ENCODE measurements around the gene WDR76. TPM values are rescaled to one million over a fixed set of nuclear protein-coding genes. Genes with fewer than 3 reads are reported as not detected.

The WDR76 gene
- total RNA-seq, 3 donors from 2014 or later, result 4.2 to 4.6 (median 4.5) TPM

- no peak for TF ChIP-seq POLR2AphosphoS5 (IDR thresholded peaks at IDR 0.05)
- no peak for TF ChIP-seq CTCF (IDR thresholded peaks at IDR 0.05)
- no peak for TF ChIP-seq POLR2A (IDR thresholded peaks at IDR 0.05)
Observed at GRCh38 chr15:43900996-43901395, 74.2 kb downstream of the WDR76 start.

GRCh38 chr15:43901495-43901894 lies 74.7 kb downstream of the WDR76 start:
- H3K27me3 ChIP-seq, result no peaks in the 10 kb centered on the region
- TF ChIP-seq POLR2AphosphoS5 (IDR thresholded peaks at IDR 0.05) (no peak), POLR2A (IDR thresholded peaks at IDR 0.05) (no peak), CTCF (IDR thresholded peaks at IDR 0.05) (no peak)
- H3K27ac ChIP-seq, result no peak overlapping the region

More at GRCh38 chr15:43900996-43901395, 74.2 kb downstream of the WDR76 start:
- Histone ChIP-seq H3K4me1 (no peaks in the 10 kb centered on the region), H3K27me3 (no peaks in the 10 kb centered on the region), H3K4me3 (no peak overlapping the region), H3K27ac (no peak overlapping the region), H3K36me3 (no peaks in the 10 kb centered on the region), H3K9me3 (no peaks in the 10 kb centered on the region)
- DNase-seq (ENCODE audit: low spot score in 2 of 2), result no peak
- intact Hi-C loops (cut with DNase I; ENCODE audit: low total_unique reads), result no loop called here

DNA sequence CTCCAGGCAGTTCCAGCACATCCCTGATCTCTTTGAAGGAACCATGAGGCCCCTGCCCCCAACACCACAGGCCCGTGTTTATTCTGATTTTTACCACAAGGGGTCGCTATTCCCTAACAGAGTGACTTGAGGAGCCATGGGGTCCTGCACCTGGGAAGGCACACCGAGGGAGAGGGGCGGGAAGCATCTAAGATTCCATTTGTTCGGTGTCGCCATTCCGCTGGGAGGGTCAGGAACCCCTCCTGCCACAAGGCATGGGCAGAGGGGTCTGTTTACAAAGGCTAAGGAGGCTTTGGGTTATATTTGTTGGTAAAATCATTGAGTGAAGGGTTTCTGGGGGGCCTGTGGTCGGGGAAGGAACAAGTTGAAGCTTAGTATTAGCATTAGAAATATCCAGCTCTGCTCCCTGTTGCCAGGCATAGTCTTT lies 77.1 kb downstream of the WDR76 start:
- no peak overlapping the region for H3K27ac ChIP-seq
- H3K36me3 ChIP-seq, result no peaks in the 10 kb centered on the region
- H3K4me3 ChIP-seq, result no peak overlapping the region
- TF ChIP-seq POLR2AphosphoS5 (IDR thresholded peaks at IDR 0.05) (no peak), CTCF (IDR thresholded peaks at IDR 0.05) (peak; percentile 46 to 82 (median 72))
- DNase-seq (ENCODE audit: low spot score in 2 of 2), result no peak
- no peaks in the 10 kb centered on the region for H3K9me3 ChIP-seq
- H3K27me3 ChIP-seq, result no peaks in the 10 kb centered on the region
- no peaks in the 10 kb centered on the region for H3K4me1 ChIP-seq
- intact Hi-C loops (cut with DNase I; ENCODE audit: low total_unique reads), result no loop called here

More at GRCh38 chr15:43901495-43901894, 74.7 kb downstream of the WDR76 start:
- intact Hi-C loops (cut with DNase I; ENCODE audit: low total_unique reads), result no loop called here
- Histone ChIP-seq H3K4me3 (no peak overlapping the region), H3K36me3 (no peaks in the 10 kb centered on the region), H3K9me3 (no peaks in the 10 kb centered on the region), H3K4me1 (no peaks in the 10 kb centered on the region)
- DNase-seq (ENCODE audit: low spot score in 2 of 2), result no peak

DNA sequence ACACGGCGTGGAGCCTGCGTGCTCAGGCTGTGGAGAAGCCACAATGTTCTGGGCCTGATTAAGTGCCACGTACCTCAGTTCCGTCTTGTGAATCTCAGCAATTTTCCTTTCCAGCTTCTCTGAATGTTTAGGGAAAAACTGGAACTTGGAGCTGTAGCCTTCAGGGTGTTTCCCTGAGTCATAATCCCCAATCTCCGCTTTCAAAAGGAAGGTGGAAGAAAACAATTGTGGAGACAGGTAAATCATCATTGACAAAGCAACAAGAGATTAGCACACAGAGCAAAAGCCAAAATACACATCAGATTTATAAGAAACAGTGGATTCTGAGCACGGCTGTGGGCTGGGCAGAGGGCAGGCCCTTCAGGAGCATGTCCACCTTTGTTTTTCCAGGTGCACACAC lies 79.0 kb downstream of the WDR76 start:
- H3K4me3 ChIP-seq, result no peak overlapping the region
- no peak overlapping the region for H3K27ac ChIP-seq
- no peaks in the 10 kb centered on the region for H3K36me3 ChIP-seq
- no peaks in the 10 kb centered on the region for H3K27me3 ChIP-seq
- DNase-seq (ENCODE audit: low spot score in 2 of 2), result no peak
- TF ChIP-seq CTCF (IDR thresholded peaks at IDR 0.05) (no peak), POLR2AphosphoS5 (IDR thresholded peaks at IDR 0.05) (no peak), POLR2A (IDR thresholded peaks at IDR 0.05) (no peak)
- H3K4me1 ChIP-seq, result no peaks in the 10 kb centered on the region
- no peaks in the 10 kb centered on the region for H3K9me3 ChIP-seq
- intact Hi-C loops (cut with DNase I; ENCODE audit: low total_unique reads), result no loop called here

GRCh38 chr15:43908516-43909050 lies 81.8 kb downstream of the WDR76 start:
- Histone ChIP-seq H3K9me3 (no peaks in the 10 kb centered on the region), H3K27ac (peak overlapping the region in 1 of 2 donors; percentile 58), H3K36me3 (no peaks in the 10 kb centered on the region), H3K27me3 (no peaks in the 10 kb centered on the region), H3K4me3 (no peak overlapping the region), H3K4me1 (no peaks in the 10 kb centered on the region)
- no peak for DNase-seq (ENCODE audit: low spot score in 2 of 2)
- intact Hi-C loops (cut with DNase I; ENCODE audit: low total_unique reads), result no loop called here
- no peak for TF ChIP-seq POLR2AphosphoS5 (IDR thresholded peaks at IDR 0.05)
- TF ChIP-seq POLR2A (IDR thresholded peaks at IDR 0.05), result no peak
